ENCODE measurements around the gene AP2A2. TPM values are rescaled to one million over a fixed set of nuclear protein-coding genes. Genes with fewer than 3 reads are reported as not detected.

The AP2A2 gene
- total RNA-seq, 4 donors from 2014 or later: 49.5 to 82.6 (median 72.2) TPM

- intact Hi-C loops (cut with DNase I): loop anchor here (2.0 kb wide), 1 partner anchor 82 kb away; no protein-coding TSS in a partner anchor
- Histone ChIP-seq H3K4me1 (peaks cover 37 to 65% (median 63%) of the 10 kb centered on the region in 4 donors), H3K36me3 (peaks cover 0 to 13% (median 7%) of the 10 kb centered on the region in 4 donors), H3K27me3 (no peaks in the 10 kb centered on the region), H3K9me3 (no peaks in the 10 kb centered on the region), H3K27ac (replicated peaks in 1 of 4) (peak overlapping the region; percentile 90 to 99 (median 97)), H3K4me3 (peak overlapping the region; percentile 71 to 98 (median 90))
- no peak for DNase-seq (ENCODE audit: extremely low spot score)
- 0% methylated on average over 12 of the region's 26 CpGs for WGBS
- TF ChIP-seq POLR2AphosphoS5 (IDR thresholded peaks at IDR 0.05) (peak; percentile 48), POLR2A (IDR thresholded peaks at IDR 0.05; ENCODE audit: low read depth) (no peak)
Observed at GRCh38 chr11:926341-926916, 759 bp downstream of the AP2A2 start.

DNA sequence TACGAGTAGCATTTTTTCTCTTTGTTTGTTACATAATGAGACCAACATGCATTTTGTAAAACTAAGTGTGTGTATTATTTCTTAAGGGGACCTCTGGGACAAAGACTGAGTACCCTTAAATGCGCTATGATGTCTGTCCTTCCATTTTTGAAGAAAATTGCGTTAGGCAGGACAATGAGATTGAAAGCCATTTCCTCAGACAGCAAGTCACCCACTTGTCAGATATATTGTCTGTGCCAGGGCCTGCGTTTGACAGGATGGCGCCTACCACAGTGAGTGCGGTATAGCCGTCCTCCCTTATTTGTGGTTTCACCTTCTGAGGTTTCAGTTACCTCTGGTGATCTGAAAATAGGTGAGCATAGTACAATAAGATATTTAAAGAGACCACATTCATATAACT lies 2.2 kb downstream of the AP2A2 start:
- H3K27ac ChIP-seq (replicated peaks in 1 of 4): no peak overlapping the region
- WGBS: 78% methylated on average over 7 of the region's 7 CpGs
- H3K9me3 ChIP-seq: no peaks in the 10 kb centered on the region
- H3K36me3 ChIP-seq: peaks cover 0 to 13% (median 7%) of the 10 kb centered on the region in 4 donors
- no peaks in the 10 kb centered on the region for H3K27me3 ChIP-seq
- H3K4me3 ChIP-seq: no peak overlapping the region
- intact Hi-C loops (cut with DNase I): loop anchor here (2.0 kb wide), 1 partner anchor 83 kb away; no protein-coding TSS in a partner anchor
- H3K4me1 ChIP-seq: peaks cover 52 to 79% (median 77%) of the 10 kb centered on the region in 4 donors
- TF ChIP-seq POLR2AphosphoS5 (IDR thresholded peaks at IDR 0.05): no peak
- TF ChIP-seq POLR2A (IDR thresholded peaks at IDR 0.05; ENCODE audit: low read depth): no peak
- TF ChIP-seq, protein P1, sequence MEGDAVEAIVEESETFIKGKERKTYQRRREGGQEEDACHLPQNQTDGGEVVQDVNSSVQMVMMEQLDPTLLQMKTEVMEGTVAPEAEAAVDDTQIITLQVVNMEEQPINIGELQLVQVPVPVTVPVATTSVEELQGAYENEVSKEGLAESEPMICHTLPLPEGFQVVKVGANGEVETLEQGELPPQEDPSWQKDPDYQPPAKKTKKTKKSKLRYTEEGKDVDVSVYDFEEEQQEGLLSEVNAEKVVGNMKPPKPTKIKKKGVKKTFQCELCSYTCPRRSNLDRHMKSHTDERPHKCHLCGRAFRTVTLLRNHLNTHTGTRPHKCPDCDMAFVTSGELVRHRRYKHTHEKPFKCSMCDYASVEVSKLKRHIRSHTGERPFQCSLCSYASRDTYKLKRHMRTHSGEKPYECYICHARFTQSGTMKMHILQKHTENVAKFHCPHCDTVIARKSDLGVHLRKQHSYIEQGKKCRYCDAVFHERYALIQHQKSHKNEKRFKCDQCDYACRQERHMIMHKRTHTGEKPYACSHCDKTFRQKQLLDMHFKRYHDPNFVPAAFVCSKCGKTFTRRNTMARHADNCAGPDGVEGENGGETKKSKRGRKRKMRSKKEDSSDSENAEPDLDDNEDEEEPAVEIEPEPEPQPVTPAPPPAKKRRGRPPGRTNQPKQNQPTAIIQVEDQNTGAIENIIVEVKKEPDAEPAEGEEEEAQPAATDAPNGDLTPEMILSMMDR (IDR thresholded peaks at IDR 0.05): no peak
- no peak for TF ChIP-seq EP300 (IDR thresholded peaks at IDR 0.05)
- DNase-seq (ENCODE audit: extremely low spot score): no peak

- no peak for DNase-seq (ENCODE audit: extremely low spot score)
- H3K4me3 ChIP-seq: no peak overlapping the region
- no peaks in the 10 kb centered on the region for H3K9me3 ChIP-seq
- intact Hi-C loops (cut with DNase I): no loop called here
- H3K27ac ChIP-seq (replicated peaks in 1 of 4): peak overlapping the region in 3 of 4 donors; percentile 13 to 26 (median 25)
- TF ChIP-seq POLR2A (IDR thresholded peaks at IDR 0.05; ENCODE audit: low read depth): no peak
- TF ChIP-seq, protein P1 (IDR thresholded peaks at IDR 0.05): no peak
- no peak for TF ChIP-seq EP300 (IDR thresholded peaks at IDR 0.05)
- TF ChIP-seq POLR2AphosphoS5 (IDR thresholded peaks at IDR 0.05): no peak
- peaks cover 0 to 13% (median 7%) of the 10 kb centered on the region in 4 donors for H3K36me3 ChIP-seq
- WGBS: 83% methylated on average over 8 of the region's 8 CpGs
- H3K27me3 ChIP-seq: no peaks in the 10 kb centered on the region
- peaks cover 61 to 88% (median 87%) of the 10 kb centered on the region in 4 donors for H3K4me1 ChIP-seq
Observed at GRCh38 chr11:928786-929185, 3.1 kb downstream of the AP2A2 start.

DNA sequence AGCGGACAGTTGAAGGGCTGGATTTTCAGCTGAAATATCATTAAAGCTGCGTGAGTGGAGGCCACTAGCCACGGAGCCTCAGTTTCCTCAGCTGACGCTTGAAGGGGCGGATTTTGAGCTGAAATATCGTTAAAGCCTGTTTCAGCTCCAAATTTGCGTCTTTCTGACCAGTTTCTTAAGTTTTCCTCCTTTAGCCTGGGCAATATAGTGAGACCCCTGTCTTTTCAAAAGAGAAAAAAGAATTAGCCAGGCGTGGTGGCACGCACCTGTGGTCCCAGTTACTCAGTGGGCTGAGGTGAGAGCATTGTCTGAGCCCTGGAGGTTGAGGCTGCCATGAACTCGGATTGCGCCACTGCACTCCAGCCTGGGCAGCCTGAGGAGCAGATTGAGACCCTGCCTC lies 3.7 kb downstream of the AP2A2 start:
- peak overlapping the region in 1 of 4 donors; percentile 13 for H3K27ac ChIP-seq (replicated peaks in 1 of 4)
- no peak for DNase-seq (ENCODE audit: extremely low spot score)
- H3K4me1 ChIP-seq: peaks cover 63 to 91% (median 90%) of the 10 kb centered on the region in 4 donors

GRCh38 chr11:931385-931784 lies 5.7 kb downstream of the AP2A2 start:
- TF ChIP-seq POLR2AphosphoS5 (IDR thresholded peaks at IDR 0.05) (no peak), EP300 (IDR thresholded peaks at IDR 0.05) (no peak), POLR2A (IDR thresholded peaks at IDR 0.05; ENCODE audit: low read depth) (no peak)
- TF ChIP-seq, protein P1 (IDR thresholded peaks at IDR 0.05): no peak
- 54% methylated on average over 3 of the region's 3 CpGs for WGBS
- H3K4me3 ChIP-seq: no peak overlapping the region
- H3K27ac ChIP-seq (replicated peaks in 1 of 4): peak overlapping the region; percentile 3 to 36 (median 11)
- DNase-seq (ENCODE audit: extremely low spot score): no peak
- no peaks in the 10 kb centered on the region for H3K27me3 ChIP-seq
- peaks cover 0 to 13% (median 7%) of the 10 kb centered on the region in 4 donors for H3K36me3 ChIP-seq
- H3K9me3 ChIP-seq: no peaks in the 10 kb centered on the region
- intact Hi-C loops (cut with DNase I): no loop called here
- peaks cover 57 to 82% (median 80%) of the 10 kb centered on the region in 4 donors for H3K4me1 ChIP-seq

More for the DNA sequence above, 3.7 kb downstream of the AP2A2 start:
- no peak overlapping the region for H3K4me3 ChIP-seq
- H3K9me3 ChIP-seq: no peaks in the 10 kb centered on the region
- intact Hi-C loops (cut with DNase I): no loop called here
- TF ChIP-seq POLR2AphosphoS5 (IDR thresholded peaks at IDR 0.05) (no peak), POLR2A (IDR thresholded peaks at IDR 0.05; ENCODE audit: low read depth) (no peak), EP300 (IDR thresholded peaks at IDR 0.05) (no peak)
- TF ChIP-seq, protein P1 (IDR thresholded peaks at IDR 0.05): no peak
- peaks cover 0 to 13% (median 7%) of the 10 kb centered on the region in 4 donors for H3K36me3 ChIP-seq
- 92% methylated on average over 11 of the region's 11 CpGs for WGBS
- H3K27me3 ChIP-seq: no peaks in the 10 kb centered on the region
